Measurements from ENCODE around the gene TIMM10. TPM values are rescaled to one million over a fixed set of nuclear protein-coding genes. Genes with fewer than 3 reads are reported as not detected.

TIMM10 gene
- total RNA-seq, 4 donors from 2014 or later, result 16.8 to 39.6 (median 19.6) TPM

GRCh38 chr11:57513911-57514537 is 16.5 kb downstream of the TIMM10 start:
- Histone ChIP-seq H3K9me3 (no peaks in the 10 kb centered on the region), H3K4me1 (peaks cover 0 to 14% (median 3%) of the 10 kb centered on the region in 4 donors), H3K27me3 (no peaks in the 10 kb centered on the region), H3K27ac (peak overlapping the region in 3 of 4 donors; percentile 33 to 68 (median 63)), H3K4me3 (peak overlapping the region; percentile 70 to 93 (median 82)), H3K36me3 (no peaks in the 10 kb centered on the region)
- DNase-seq, result peak; percentile 25 to 66 (median 66)
- TF ChIP-seq POLR2A (IDR thresholded peaks at IDR 0.05), result no peak
- TF ChIP-seq CTCF (IDR thresholded peaks at IDR 0.05), result no peak

GRCh38 chr11:57513452-57513795 is 17.1 kb downstream of the TIMM10 start:
- H3K27ac ChIP-seq, result no peak overlapping the region
- H3K4me1 ChIP-seq, result peaks cover 0 to 14% (median 3%) of the 10 kb centered on the region in 4 donors
- TF ChIP-seq POLR2A (IDR thresholded peaks at IDR 0.05), result no peak
- TF ChIP-seq CTCF (IDR thresholded peaks at IDR 0.05), result no peak
- DNase-seq, result no peak
- no peaks in the 10 kb centered on the region for H3K9me3 ChIP-seq
- no peaks in the 10 kb centered on the region for H3K27me3 ChIP-seq
- H3K36me3 ChIP-seq, result no peaks in the 10 kb centered on the region
- peak overlapping the region in 1 of 4 donors; percentile 70 for H3K4me3 ChIP-seq

- Histone ChIP-seq H3K27me3 (no peaks in the 10 kb centered on the region), H3K4me1 (peaks cover 0 to 14% (median 3%) of the 10 kb centered on the region in 4 donors), H3K36me3 (no peaks in the 10 kb centered on the region), H3K27ac (no peak overlapping the region), H3K9me3 (no peaks in the 10 kb centered on the region), H3K4me3 (no peak overlapping the region)
- no peak for DNase-seq
- no peak for TF ChIP-seq CTCF (IDR thresholded peaks at IDR 0.05)
Measured at GRCh38 chr11:57512646-57513451, 17.7 kb downstream of the TIMM10 start.

- H3K27me3 ChIP-seq, result no peaks in the 10 kb centered on the region
- peaks cover 0 to 14% (median 3%) of the 10 kb centered on the region in 4 donors for H3K4me1 ChIP-seq
- H3K27ac ChIP-seq, result no peak overlapping the region
- H3K4me3 ChIP-seq, result no peak overlapping the region
- H3K9me3 ChIP-seq, result no peaks in the 10 kb centered on the region
- no peak for DNase-seq
- no peak for TF ChIP-seq CTCF (IDR thresholded peaks at IDR 0.05)
- TF ChIP-seq POLR2A (IDR thresholded peaks at IDR 0.05), result no peak
- no peaks in the 10 kb centered on the region for H3K36me3 ChIP-seq
Measured at GRCh38 chr11:57511741-57512430, 18.7 kb downstream of the TIMM10 start.

- Histone ChIP-seq H3K4me1 (peaks cover 0 to under 1% (median 0%) of the 10 kb centered on the region in 4 donors), H3K27me3 (no peaks in the 10 kb centered on the region), H3K27ac (no peak overlapping the region), H3K4me3 (no peak overlapping the region), H3K36me3 (no peaks in the 10 kb centered on the region), H3K9me3 (no peaks in the 10 kb centered on the region)
- TF ChIP-seq POLR2A (IDR thresholded peaks at IDR 0.05) (no peak), CTCF (IDR thresholded peaks at IDR 0.05) (no peak)
- DNase-seq, result no peak
Measured at GRCh38 chr11:57508341-57509170, 22.0 kb downstream of the TIMM10 start.
